Measurements from ENCODE around the gene ASRGL1. TPM values are rescaled to one million over a fixed set of nuclear protein-coding genes. Genes with fewer than 3 reads are reported as not detected.
A peak's percentile ranks its signal among the peaks of the same experiment; 100 is the strongest.

The ASRGL1 gene
- total and polyA plus RNA-seq, 7 donors: 4.8 to 35.2 (median 22.0) TPM

DNA sequence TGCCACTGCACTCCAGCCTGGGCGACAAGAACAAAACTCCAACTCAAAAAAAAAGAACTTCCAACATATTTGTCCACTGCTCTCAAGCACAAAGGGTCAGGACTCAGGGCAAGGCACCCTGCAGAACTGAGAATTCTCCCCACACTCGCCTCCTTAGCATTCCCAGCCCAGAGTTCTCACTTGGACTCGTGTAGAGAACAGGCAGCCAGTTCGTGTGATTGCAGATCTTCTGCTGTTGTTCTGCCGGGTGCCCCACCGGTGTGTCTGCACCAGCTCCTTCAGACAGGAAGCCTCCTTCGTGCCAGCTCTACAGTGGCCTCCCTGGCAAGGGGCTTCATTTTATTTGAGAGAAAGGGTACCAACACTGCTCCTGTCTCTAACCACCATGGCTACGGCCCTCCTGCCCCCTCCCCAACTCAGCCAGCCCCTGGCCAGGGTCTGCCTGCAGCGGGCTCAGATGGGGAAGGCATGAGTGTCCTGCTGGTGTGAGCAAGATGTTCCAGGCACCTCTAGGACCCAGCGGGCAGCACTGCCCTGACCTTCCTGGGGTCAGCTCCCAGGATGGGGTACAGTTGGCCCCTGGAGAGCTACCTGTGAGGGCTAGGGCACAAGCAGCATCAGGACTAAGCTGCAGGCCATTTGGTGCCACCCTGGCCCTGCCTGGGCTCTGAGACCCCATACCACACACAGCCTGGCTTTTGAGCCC, 62.1 kb downstream of the ASRGL1 start:
- WGBS, 2 donors: 60 to 84% methylated on average over 10 of the region's 10 CpGs
- Histone ChIP-seq H3K27me3 (no peaks in the 10 kb centered on the region), H3K9me3 (no peaks in the 10 kb centered on the region), H3K27ac (peak overlapping the region; percentile 81 to 95 (median 86)), H3K4me3 (no peak overlapping the region), H3K36me3 (no peaks in the 10 kb centered on the region), H3K4me1 (peaks cover 0 to 92% (median 88%) of the 10 kb centered on the region in 4 donors)
- TF ChIP-seq POLR2A (IDR thresholded peaks at IDR 0.05) (no peak), EP300 (IDR thresholded peaks at IDR 0.05) (no peak), POLR2AphosphoS5 (IDR thresholded peaks at IDR 0.05) (no peak)
- TF ChIP-seq, protein P1, sequence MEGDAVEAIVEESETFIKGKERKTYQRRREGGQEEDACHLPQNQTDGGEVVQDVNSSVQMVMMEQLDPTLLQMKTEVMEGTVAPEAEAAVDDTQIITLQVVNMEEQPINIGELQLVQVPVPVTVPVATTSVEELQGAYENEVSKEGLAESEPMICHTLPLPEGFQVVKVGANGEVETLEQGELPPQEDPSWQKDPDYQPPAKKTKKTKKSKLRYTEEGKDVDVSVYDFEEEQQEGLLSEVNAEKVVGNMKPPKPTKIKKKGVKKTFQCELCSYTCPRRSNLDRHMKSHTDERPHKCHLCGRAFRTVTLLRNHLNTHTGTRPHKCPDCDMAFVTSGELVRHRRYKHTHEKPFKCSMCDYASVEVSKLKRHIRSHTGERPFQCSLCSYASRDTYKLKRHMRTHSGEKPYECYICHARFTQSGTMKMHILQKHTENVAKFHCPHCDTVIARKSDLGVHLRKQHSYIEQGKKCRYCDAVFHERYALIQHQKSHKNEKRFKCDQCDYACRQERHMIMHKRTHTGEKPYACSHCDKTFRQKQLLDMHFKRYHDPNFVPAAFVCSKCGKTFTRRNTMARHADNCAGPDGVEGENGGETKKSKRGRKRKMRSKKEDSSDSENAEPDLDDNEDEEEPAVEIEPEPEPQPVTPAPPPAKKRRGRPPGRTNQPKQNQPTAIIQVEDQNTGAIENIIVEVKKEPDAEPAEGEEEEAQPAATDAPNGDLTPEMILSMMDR (IDR thresholded peaks at IDR 0.05): no peak
- intact Hi-C loops (cut with DNase I): loop anchor here (10.0 kb wide), 1 partner anchor 485 kb away; the partner anchor contains the start of gene SLC3A2
- DNase-seq: no peak

GRCh38 chr11:62399878-62400266, 62.6 kb downstream of the ASRGL1 start:
- Histone ChIP-seq H3K27me3 (no peaks in the 10 kb centered on the region), H3K4me1 (peaks cover 0 to 88% (median 86%) of the 10 kb centered on the region in 4 donors), H3K9me3 (no peaks in the 10 kb centered on the region), H3K27ac (peak overlapping the region; percentile 81 to 95 (median 86)), H3K4me3 (no peak overlapping the region), H3K36me3 (no peaks in the 10 kb centered on the region)
- no peak for TF ChIP-seq POLR2A (IDR thresholded peaks at IDR 0.05)
- DNase-seq: no peak
- 65 to 68% methylated on average over 7 of the region's 7 CpGs for WGBS, 2 donors
- intact Hi-C loops (cut with DNase I): loop anchor here (2.0 to 10.0 kb wide), 2 partner anchors 145 to 485 kb away; partner anchors contain the start of gene SLC3A2

GRCh38 chr11:62400281-62400680, 63.0 kb downstream of the ASRGL1 start:
- no peak for DNase-seq
- TF ChIP-seq POLR2AphosphoS5 (IDR thresholded peaks at IDR 0.05) (no peak), POLR2A (IDR thresholded peaks at IDR 0.05) (no peak)
- TF ChIP-seq, protein P1 (IDR thresholded peaks at IDR 0.05): peak in 1 of 4 experiments; percentile 14
- H3K27ac ChIP-seq: peak overlapping the region; percentile 81 to 95 (median 86)
- no peaks in the 10 kb centered on the region for H3K27me3 ChIP-seq
- H3K36me3 ChIP-seq: no peaks in the 10 kb centered on the region
- H3K4me1 ChIP-seq: peaks cover 0 to 84% (median 83%) of the 10 kb centered on the region in 4 donors
- intact Hi-C loops (cut with DNase I): loop anchor here (2.0 kb wide), 1 partner anchor 145 kb away; no protein-coding TSS in a partner anchor
- H3K9me3 ChIP-seq: no peaks in the 10 kb centered on the region
- no peak overlapping the region for H3K4me3 ChIP-seq
- 71 to 80% methylated on average over 6 of the region's 6 CpGs for WGBS, 2 donors

DNA sequence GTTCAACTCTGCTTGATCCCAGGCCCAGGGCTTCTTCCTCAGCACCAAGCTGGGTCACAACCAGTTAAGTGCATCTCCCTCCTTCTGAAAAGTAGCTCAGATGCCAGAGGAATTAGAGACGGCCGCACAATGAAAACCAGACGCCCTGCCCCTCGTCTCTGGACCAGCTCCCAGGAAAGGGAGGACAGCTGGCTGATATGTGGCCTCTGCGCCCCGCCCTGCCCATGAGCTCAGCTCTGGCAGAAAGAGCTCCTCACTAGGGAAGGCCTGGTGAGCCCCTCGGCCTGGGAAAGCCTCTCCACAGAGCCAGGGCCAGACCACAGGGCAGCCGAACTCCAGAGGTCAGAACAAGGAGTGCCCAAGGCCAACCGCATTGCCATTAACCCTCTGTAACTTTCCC, 63.5 kb downstream of the ASRGL1 start:
- peak; percentile 96 for DNase-seq
- Histone ChIP-seq H3K4me3 (no peak overlapping the region), H3K9me3 (no peaks in the 10 kb centered on the region), H3K27ac (peak overlapping the region; percentile 81 to 95 (median 86)), H3K36me3 (no peaks in the 10 kb centered on the region), H3K4me1 (peaks cover 0 to 80% (median 79%) of the 10 kb centered on the region in 4 donors), H3K27me3 (no peaks in the 10 kb centered on the region)
- 12 to 48% methylated on average over 9 of the region's 9 CpGs for WGBS, 2 donors
- intact Hi-C loops (cut with DNase I): loop anchor here (2.0 kb wide), 1 partner anchor 144 kb away; no protein-coding TSS in a partner anchor
- TF ChIP-seq POLR2AphosphoS5 (IDR thresholded peaks at IDR 0.05) (peak; percentile 71 to 91 (median 86)), EP300 (IDR thresholded peaks at IDR 0.05) (peak in 2 of 4 donors; percentile 61)
- TF ChIP-seq, protein P1 (IDR thresholded peaks at IDR 0.05): no peak

GRCh38 chr11:62401356-62401755, 64.1 kb downstream of the ASRGL1 start:
- no peaks in the 10 kb centered on the region for H3K36me3 ChIP-seq
- peak overlapping the region; percentile 81 to 95 (median 86) for H3K27ac ChIP-seq
- intact Hi-C loops (cut with DNase I): loop anchor here (2.0 kb wide), 1 partner anchor 143 kb away; no protein-coding TSS in a partner anchor
- H3K4me1 ChIP-seq: peaks cover 0 to 74% (median 74%) of the 10 kb centered on the region in 4 donors
- no peak for TF ChIP-seq POLR2AphosphoS5 (IDR thresholded peaks at IDR 0.05)
- no peak for TF ChIP-seq EP300 (IDR thresholded peaks at IDR 0.05)
- TF ChIP-seq, protein P1 (IDR thresholded peaks at IDR 0.05): no peak
- TF ChIP-seq POLR2A (IDR thresholded peaks at IDR 0.05): no peak
- H3K4me3 ChIP-seq: no peak overlapping the region
- H3K9me3 ChIP-seq: no peaks in the 10 kb centered on the region
- no peaks in the 10 kb centered on the region for H3K27me3 ChIP-seq
- 91 to 93% methylated on average over 5 of the region's 5 CpGs for WGBS, 2 donors
- DNase-seq: no peak
